ENCODE data around the gene MEAF6.

MEAF6 gene

DNA sequence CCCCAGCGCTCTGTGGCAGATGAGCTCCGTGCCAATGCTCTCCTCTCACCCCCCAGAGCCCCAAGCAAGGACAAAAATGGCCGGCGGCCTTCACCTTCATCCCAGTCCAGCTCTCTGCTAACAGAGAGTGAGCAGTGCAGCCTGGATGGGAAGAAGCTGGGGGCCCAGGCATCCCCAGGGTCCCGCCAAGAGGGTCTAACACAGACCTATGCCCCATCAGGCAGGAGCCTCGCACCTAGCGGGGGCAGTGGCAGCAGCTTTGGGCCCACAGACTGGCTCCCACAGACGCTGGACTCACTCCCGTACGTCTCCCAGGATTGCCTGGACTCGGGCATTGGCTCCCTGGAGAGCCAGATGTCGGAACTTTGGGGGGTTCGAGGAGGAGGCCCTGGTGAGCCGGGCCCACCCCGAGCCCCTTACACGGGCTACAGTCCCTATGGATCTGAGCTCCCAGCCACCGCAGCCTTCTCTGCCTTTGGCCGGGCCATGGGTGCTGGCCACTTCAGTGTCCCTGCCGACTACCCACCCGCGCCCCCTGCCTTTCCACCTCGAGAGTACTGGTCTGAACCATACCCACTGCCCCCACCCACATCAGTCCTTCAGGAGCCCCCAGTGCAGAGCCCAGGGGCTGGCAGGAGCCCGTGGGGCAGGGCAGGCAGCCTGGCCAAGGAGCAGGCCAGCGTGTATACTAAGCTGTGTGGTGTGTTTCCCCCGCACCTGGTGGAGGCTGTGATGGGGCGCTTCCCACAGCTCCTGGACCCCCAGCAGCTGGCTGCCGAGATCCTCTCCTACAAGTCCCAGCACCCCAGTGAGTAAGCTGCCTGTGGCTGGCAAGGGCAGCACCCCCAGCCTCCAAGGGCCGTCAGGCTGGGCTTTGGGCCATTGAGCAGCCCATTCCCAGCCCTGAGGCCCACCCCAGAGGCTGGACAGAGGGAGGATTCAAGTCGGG is 31.5 kb downstream of the MEAF6 start:
- no peak for DNase-seq

DNA sequence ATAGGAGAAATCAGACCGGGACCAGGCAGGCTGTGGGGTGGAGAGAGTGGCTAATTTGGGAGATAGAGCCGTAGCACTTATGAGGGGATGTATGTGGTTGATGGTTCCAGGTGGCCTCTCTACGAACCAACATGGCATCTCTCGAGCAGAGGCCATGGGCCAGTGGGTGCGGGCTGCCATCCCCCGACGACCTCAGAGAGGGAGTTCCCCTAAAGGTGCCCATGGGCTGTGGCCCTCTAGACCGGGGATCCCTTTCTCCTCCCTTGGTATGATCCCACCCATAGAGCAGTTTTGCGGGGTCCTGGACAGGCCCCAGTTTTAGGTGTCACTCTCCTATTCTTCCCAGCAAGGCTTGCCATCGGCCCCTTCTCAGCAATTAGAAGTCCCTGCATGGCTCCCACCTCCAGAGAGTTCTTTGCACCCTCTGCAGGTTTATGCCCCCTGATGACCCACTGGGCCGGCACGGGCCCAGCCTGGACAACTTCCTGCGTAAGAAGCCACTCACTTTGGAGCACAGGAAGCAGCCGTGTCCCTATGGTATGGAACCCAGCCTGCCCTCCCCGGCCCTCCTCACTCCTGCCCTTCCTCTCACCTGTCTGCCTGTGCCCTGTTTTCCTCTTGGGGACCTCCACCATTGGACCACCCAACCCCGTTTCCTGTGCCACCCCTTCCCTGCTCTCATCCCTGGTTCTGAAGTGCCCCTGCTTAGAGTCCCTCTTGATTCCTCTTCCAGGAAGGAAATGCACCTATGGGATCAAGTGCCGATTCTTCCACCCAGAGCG is 32.4 kb downstream of the MEAF6 start:
- no peak for DNase-seq

DNA sequence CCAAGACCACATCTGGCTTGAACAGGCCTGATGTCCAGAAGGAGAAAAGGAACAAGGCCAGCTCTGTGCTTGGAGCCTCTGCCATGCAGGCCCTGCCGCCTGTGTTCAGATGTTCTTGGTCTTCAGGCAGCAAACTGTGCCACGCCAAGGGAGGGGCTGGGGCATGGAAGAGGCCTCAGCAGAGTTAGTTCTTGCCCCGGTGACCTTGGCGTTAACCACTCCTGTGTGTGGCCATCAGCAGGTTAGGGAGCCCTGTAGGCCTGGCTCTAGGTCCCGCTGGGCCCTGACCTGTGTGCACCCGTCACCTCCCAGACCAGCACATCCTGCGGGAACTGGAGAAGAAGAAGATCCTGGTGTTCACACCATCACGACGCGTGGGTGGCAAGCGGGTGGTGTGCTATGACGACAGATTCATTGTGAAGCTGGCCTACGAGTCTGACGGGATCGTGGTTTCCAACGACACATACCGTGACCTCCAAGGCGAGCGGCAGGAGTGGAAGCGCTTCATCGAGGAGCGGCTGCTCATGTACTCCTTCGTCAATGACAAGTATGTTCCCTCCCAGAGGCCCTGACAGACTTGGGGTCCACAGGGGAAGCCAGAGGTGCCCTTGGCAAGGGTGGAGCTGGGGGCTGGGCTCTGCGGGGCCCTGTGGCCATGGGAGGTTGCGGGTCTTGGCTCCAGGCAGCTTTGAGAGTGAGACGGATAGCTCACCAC is 33.1 kb downstream of the MEAF6 start:
- no peak for DNase-seq

DNA sequence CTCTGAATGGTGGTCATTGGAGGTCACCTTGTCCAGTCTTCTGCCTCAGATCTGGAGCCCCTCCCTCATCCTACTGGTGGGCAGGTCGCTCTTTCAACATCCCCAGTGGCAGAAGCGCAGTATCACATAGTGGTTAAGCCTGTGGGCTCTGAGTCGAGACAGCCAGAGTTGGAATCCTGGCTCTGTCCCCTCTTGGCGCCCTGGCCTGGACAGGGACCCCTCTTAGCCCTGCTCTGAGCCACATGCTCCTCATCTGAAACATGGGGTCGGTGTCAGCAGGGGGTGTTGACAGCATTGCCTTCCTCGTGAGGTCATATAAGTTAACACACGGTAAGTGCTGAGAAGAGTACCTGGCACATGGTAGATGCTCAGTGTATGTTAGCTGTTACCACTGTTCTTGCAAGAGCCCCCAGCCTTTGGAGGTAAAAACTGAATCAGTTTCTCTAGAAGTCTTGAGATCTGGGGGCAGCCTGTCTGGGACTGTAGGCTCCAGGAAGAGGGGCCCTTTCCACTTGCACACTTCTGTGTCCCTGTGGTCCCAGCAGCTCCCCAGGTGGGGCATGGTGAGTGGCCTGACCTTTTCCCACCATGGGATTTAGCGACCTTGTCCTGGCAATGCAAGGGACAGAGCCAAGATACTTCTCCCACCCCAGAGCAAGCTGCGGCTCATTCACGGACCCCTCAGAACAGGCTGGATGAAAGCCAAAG is 33.8 kb downstream of the MEAF6 start:
- DNase-seq = no peak

DNA sequence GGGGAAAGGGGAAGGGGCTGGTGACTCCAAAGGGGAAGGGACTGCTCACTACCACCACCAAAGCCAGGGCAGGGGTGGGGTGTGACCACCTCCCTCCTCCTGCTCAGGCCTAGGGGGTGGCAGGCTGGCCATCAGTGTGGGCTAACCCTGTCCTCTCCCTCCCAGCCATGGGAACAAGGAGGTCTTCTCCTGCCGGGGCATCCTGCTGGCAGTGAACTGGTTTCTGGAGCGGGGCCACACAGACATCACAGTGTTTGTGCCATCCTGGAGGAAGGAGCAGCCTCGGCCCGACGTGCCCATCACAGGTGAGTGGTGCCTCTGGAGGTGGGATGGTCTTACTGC is 34.5 kb downstream of the MEAF6 start:
- DNase-seq = no peak

- DNase-seq = peak; percentile 87
Observed at GRCh38 chr1:37479255-37480124, 35.1 kb downstream of the MEAF6 start.

GRCh38 chr1:37478890-37479254 is 35.7 kb downstream of the MEAF6 start:
- DNase-seq = peak; percentile 66

- DNase-seq = peak; percentile 61
Observed at GRCh38 chr1:37478451-37478881, 36.1 kb downstream of the MEAF6 start.

GRCh38 chr1:37477946-37478345 is 36.6 kb downstream of the MEAF6 start:
- DNase-seq = no peak

GRCh38 chr1:37477198-37477931 is 37.2 kb downstream of the MEAF6 start:
- DNase-seq = peak; percentile 62

DNA sequence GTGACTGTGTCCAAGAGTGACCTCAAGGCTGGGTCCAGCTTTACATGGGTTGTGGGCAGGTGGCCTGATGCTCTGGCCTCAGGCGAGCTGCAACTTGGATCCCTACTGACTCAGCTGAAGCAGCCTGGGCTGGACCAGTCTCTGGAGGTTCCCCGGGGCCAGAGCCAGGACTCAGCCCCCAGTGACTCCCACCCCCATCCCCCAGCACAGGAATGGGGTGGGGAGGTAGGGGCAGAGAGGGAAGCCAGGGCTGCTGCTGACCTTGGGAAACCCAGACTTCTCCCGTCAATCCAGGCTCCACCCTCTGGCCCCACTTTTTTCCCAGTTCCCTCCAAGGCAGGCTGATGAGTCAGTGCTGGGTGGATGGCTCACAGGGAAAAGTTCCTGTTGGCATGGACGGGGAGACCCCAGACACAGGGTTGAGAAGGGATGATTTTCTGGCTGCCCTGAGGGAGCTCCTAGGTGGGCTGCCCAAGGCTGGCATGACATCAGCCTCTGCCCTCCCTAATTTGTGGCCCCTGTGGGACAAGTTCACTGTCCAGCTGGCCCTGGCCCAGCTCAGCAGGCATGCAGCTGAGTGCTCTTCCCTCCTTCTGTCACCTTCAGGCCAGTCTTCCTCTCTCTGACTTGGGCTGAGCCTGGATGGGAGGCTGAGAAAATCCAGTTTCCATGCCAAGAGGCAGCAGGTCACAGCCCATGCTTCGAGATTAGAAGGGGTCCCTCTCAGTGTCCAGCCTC is 37.9 kb downstream of the MEAF6 start:
- peak; percentile 88 for DNase-seq

DNA sequence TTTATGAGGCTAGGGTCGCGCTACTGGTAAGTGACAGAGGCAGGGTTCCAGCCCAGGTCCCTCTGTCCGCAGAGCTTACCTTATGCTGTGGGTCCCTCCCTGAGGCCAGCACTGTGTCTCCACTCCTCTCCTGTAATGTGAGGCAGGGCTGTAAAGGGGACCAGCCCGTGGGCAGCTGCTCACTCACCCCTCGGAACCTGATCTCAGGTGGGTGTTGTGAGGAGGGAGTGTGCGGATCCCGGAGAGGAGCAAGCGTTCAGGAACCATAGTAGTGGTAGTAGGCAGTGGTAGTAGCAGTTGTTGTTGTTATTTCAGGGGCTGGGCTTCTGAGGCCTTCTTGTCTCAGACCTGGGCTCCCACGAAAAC is 38.5 kb downstream of the MEAF6 start:
- no peak for DNase-seq

DNA sequence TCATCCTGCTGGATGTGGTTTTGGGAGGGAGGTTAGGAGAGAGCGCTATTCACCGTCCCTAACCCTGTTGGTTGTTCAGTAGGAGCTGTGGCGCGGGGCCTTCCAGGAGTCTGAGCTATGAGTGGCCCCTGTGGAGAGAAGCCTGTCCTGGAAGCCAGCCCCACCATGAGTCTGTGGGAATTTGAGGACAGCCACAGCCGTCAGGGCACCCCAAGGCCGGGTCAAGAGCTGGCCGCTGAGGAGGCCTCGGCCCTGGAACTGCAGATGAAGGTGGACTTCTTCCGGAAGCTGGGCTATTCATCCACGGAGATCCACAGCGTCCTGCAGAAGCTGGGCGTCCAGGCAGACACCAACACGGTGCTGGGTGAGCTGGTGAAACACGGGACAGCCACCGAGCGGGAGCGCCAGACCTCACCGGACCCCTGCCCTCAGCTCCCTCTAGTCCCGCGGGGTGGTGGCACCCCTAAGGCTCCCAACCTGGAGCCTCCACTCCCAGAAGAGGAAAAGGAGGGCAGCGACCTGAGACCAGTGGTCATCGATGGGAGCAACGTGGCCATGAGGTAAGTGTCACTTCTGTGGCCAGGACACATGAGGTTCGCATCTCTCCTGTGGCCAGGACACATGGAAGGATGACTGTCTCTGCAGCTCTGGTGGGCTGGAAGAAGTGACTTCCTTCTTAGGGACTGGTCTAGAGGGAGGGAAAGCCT is 39.0 kb downstream of the MEAF6 start:
- DNase-seq = no peak

DNA sequence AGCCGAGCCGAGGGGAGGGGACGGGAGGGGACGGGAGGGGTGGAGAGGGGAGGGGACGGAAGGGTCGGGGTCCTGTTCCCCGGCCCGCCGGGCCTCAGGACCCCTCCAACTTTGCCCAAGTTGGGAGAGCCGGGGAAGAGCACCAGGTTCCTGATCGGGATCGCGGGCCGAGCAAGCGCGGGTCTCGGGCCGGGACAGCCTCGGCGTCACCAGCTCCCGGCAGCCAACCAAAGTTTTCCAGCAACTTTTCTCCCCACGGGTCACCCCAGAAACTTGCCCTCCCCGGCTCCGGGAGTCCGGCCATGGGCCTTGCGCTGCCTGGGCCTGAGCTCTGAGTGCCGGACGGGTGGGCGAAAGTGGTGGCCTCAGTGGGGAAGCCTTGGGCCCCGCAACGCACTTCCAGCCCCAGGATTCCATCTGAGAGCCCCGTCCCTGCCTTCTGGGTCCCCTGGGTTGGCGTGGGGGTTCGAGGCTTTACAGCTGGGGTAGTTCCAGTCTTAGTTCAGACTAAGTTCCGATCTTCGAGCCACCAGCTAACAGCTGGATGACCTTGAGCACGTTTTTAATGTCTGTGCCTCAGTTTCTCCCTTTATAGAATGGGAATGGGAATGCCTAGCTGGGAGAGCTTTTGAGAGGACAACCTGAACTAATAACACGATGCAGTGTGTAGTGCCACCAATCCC is 39.7 kb downstream of the MEAF6 start:
- no peak for DNase-seq

DNA sequence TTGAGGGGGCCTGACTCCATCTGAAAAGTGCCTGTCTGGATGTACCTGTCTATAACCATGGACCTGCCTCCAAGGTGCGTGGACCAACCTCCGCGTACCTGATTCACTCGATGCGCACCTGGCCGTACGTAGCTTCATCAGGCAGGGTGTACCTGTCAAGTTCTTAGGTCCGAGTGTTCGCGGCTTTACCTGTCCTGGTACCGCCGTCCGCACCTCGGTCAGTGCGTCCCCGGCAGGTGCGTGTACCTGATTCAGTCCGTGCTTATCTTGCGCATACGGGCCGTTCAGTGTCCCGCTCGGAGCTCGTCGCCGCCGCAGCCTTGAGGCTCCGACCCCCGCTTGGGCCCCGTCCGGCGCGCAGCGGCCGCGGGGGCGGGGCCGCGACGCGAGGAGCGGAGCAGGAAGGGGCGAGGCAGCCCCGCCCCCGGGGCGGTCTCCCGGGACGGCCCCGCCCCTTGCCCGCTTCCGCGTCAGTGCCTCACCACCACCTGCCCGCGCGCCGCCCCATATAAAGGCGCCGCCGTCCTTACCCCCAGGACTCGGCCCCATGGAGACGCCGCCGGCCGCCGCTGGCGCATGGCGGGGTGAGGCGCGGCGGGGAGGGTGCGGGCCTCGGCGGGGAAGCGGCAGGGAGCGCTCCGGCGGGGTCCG is 40.4 kb downstream of the MEAF6 start, which contains the start of gene ZC3H12A:
Gene ZC3H12A (plus strand): TSS at position 535 of the 651 bp plus-strand sequence. CDS start 917 bp downstream, outside the sequence.
- DNase-seq = peak; percentile 87

DNA sequence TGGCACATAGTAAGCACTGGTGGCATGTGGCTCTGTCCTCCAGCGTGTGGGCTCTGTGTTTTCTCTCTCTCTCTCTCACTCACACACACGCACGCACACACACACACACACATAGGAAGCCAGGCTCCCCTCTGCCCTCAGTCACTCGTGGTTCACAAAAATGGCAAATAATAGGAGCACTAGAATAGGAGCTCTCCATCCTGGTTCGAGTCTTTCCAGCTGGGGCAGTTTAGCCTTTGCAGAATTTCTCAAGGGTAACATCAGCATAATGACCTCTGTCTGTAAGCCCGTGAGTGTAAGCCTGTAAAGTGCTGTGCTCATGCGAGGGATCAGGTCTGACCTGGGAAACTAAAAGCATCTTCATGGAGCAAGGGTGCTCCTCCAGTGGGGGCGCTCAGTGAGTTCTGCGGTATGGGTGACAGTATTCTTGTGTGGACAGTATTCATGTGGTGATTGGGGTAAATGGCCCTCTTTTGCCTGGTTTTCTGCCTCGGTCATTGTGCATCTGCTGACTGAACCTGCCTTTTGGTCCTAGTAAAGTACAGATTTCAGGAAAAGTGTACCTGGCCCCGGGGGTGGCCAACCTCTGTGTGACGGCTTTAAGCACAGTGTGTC is 41.0 kb downstream of the MEAF6 start:
- DNase-seq = peak; percentile 22

DNA sequence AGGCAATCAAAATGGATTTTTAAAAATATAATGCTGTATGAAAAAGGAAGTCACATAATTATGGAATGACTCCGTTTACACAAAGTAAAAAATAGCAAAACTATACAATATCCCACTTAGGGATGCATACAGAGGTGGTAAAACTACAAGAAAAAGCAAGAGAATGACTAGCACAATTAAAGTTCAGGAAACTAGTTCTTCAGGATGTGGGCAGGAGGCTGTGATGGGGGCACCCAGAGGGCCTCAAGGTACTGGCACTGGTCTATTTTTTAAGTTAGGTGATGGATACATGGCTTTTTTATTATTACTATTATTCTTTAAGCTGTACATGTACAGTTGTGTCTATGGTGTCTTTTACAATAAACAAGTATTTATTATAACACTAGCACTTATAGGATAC is 41.6 kb downstream of the MEAF6 start:
- DNase-seq = no peak

DNA sequence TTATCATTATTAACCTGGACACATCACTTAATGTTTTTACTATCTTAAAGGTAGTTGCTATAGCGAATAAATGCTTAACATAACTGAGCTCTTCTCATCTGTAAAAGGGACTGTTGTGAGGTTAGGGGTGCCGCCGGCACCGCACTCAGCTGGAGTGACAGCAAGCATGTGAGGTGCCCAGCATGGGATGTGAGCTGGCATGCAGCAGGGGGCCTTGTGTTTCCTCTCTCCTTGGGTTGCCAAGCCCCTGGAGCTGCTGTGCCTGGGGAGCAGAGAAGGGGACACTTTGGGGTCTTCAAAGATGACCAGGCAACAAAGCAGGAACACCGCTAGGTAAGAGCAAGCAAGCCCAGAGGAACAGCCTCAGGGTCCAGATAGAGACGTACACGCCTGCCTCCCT is 42.3 kb downstream of the MEAF6 start:
- DNase-seq = no peak
